Spleen (tissue), 13 donors: ENCODE data around the gene ZNF536. TPM values are rescaled to one million over a fixed set of nuclear protein-coding genes. Genes with fewer than 3 reads are reported as not detected.

Experiments used
- DNase-seq: peaks from one replicate; pipeline ENCODE4 v3.0.0-alpha.2; 2020
- H3K27ac ChIP-seq, 8 donors: fragments of 200-600 bp; sonication (generic) in 7 of 8; 1 replicate in 4 of 8; 2 replicates in 4 of 8; pipeline versions ENCODE4 v1.5.0 to v1.8.0; 2016 to 2021; ENCODE audit warnings: inconsistent platforms in 4 of 8, mild to moderate bottlenecking in 4 of 8, moderate library complexity in 1 of 8
- H3K27me3 ChIP-seq, 7 donors: fragments of 200-600 bp; sonication (generic) in 6 of 7; replicated peaks in 1 of 7; 1 replicate in 4 of 7; 2 replicates in 3 of 7; pipeline versions ENCODE4 v1.5.0 to v1.8.0; 2016 to 2021; ENCODE audit warnings: inconsistent platforms in 3 of 7, mild to moderate bottlenecking in 1 of 7
- H3K36me3 ChIP-seq, 6 donors: fragments of 200-600 bp; sonication (generic) in 5 of 6; 1 replicate in 4 of 6; 2 replicates in 2 of 6; pipeline versions ENCODE4 v1.5.0 to v1.8.0; 2016 to 2021; ENCODE audit warnings: inconsistent platforms in 2 of 6
- H3K4me1 ChIP-seq, 6 donors: fragments of 200-600 bp; sonication (generic) in 5 of 6; 1 replicate in 3 of 6; 2 replicates in 3 of 6; pipeline versions ENCODE4 v1.5.0 to v1.8.0; 2016 to 2021; ENCODE audit warnings: inconsistent platforms in 3 of 6
- H3K4me3 ChIP-seq, 8 donors: fragments of 200-600 bp; sonication (generic) in 7 of 8; 1 replicate in 4 of 8; 2 replicates in 4 of 8; pipeline versions ENCODE4 v1.5.0 to v1.8.0; 2016 to 2021; ENCODE audit warnings: inconsistent platforms in 4 of 8, mild to moderate bottlenecking in 4 of 8, moderate library complexity in 2 of 8
- H3K9me3 ChIP-seq, 8 donors: fragments of 200-600 bp; sonication (generic) in 7 of 8; 1 replicate in 4 of 8; 2 replicates in 4 of 8; pipeline versions ENCODE4 v1.5.0 to v1.8.0; 2016 to 2021; ENCODE audit warnings: inconsistent platforms in 4 of 8
- CTCF ChIP-seq, 11 experiments: fragments of 200-600 bp in 7 of 11; fragments of 450-650 bp in 4 of 11; sonication (generic) in 4 of 11; IDR thresholded peaks in 8 of 11; conservative IDR thresholded peaks in 3 of 11; 1 replicate in 7 of 11; 2 replicates in 4 of 11; pipeline versions ENCODE4 v1.4.0 to v1.8.0; 2016 to 2021; ENCODE audit warnings: antibody characterized with exemption in 11 of 11, inconsistent platforms in 4 of 11, mild to moderate bottlenecking in 1 of 11
- POLR2A ChIP-seq, 3 donors: fragments of 450-650 bp; IDR thresholded peaks; one replicate each; pipeline ENCODE4 v1.5.1; 2017; ENCODE audit warnings: antibody characterized with exemption in 3 of 3, mild to moderate bottlenecking in 1 of 3
- POLR2AphosphoS5 ChIP-seq, 3 donors: sonication (generic); formaldehyde crosslinking; IDR thresholded peaks; one replicate each; pipeline ENCODE4 v1.5.1; 2017; ENCODE audit warnings: antibody characterized with exemption in 3 of 3
- WGBS, 5 donors: extraction: QIAGEN DNeasy Blood & Tissue Kit in 3 of 5; methylation state at CpG; one replicate each; pipeline versions ENCODE4 v1.1.5 to v1.1.7; 2013 to 2018; 5-methylcytosine and 5-hydroxymethylcytosine counted together
- intact Hi-C: fragments of 100-400 bp; cut with DNase I; formaldehyde crosslinking; loops from one replicate; pipeline ENCODE4 v1.15.0; 2023; ENCODE audit warnings: low total_unique reads
- long read RNA-seq, 2 donors: transcript quantifications; one replicate each; lab custom pipeline, GENCODE V29; 2026
- polyA plus RNA-seq, 3 donors: library from polyadenylated mRNA; stranded (reverse); fragments of 200-250 nt; gene quantifications; one replicate each; pipeline ENCODE4 v1.2.1, GENCODE V29; 2013
- total RNA-seq, 7 donors: library from RNA; depleted of rRNA in 3 of 7; stranded (reverse); fragments of >200 nt in 3 of 7; fragmentation: NEBNext Ultra II Directional in 4 of 7; extraction: Animal tissue kit (Norgen Biotek cat#: 25700) in 4 of 7; gene quantifications; one replicate each; pipeline versions ENCODE4 v1.1.0 to v1.2.1, GENCODE V29; 2016 to 2021
- donor health status: healthy with polysubstance abuse.
- donor health status: DM: no; HTN: no; CAD: no; lungs with moderate emphysema.
- donor health status: DM: no; HTN: no; CAD: no.
- donor health status: Bipolar disorder and iron deficiency.
- donor health status: healthy.
- donor health status: DM: no; HTN: no; CAD: no.
- donor health status: DM: yes; HTN: yes; CAD: no.

ZNF536 gene
- 1 to 10 TPM; 1.7 to 4.1 (median 2.6) TPM for total RNA-seq
- polyA plus RNA-seq: under 1 TPM; 0.13 to 0.64 (median 0.14) TPM
- long read RNA-seq, donor 1: 0 reads
- long read RNA-seq, donor 2: 0 reads

DNA sequence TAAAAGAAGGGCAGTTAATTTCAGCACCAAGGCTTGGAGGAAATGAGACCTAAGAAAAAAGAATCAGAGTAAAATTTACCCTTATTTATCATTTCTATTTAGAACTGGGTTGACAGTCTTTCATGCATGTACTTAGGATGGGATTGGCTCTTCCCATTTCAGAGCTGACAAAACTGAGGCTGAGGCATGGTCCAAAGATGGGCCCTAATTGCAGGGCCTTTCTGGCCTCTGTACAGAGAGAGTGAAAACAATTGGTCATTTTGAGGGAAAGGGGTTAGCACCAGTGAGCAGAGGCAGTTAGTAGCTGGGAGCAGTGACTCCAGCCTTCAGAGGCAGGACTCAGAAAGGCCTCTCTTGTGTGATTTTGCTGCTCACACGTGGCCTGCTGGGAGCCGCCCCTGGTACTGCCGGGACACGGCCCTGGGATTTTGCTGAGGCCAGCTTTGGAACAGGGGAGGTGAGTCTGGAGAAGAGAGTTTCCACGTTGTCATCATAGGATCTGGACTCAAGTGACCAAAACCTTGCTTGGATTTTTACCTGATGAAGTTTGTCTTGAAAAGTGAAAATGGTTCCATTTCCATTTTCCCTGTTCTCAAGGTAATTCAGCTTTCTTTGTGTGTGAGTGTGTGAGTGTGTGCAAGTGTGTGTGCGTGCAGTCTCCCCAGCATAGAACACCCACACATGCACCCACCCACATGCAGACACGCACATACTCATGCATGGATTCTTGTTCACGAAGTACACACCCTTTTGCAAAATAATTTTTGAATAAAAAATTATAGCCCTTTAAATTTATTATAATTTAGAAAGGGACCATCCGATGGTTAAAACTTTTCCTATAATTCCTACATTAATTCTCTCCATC, at the start of gene ZNF536:
ZNF536 (plus strand) TSS at position 425 of the 865 bp plus-strand sequence. CDS start 71,179 bp downstream, outside the sequence.
- H3K4me3 ChIP-seq: no peak within 1 kb of the TSS
- H3K9me3 ChIP-seq: no peaks in the 10 kb centered on the region
- peaks cover 0 to 11% (median 0%) of the 10 kb centered on the region in 6 donors for H3K4me1 ChIP-seq
- TF ChIP-seq CTCF (IDR thresholded peaks at IDR 0.05 in 8 of 11, conservative IDR thresholded peaks at IDR 0.05 in 3 of 11) (no peak), POLR2AphosphoS5 (IDR thresholded peaks at IDR 0.05) (no peak), POLR2A (IDR thresholded peaks at IDR 0.05) (no peak)
- H3K27ac ChIP-seq: no peak within 1 kb of the TSS
- WGBS, 5 donors: 70 to 82% (median 75%) methylated on average over 9 of the region's 9 CpGs
- H3K36me3 ChIP-seq: no peaks in the 10 kb centered on the region
- no peak for DNase-seq
- intact Hi-C loops: no loop called here
- peaks cover 0 to 79% (median 27%) of the 10 kb centered on the region in 7 donors for H3K27me3 ChIP-seq

- 71 to 87% (median 83%) methylated on average over 6 of the region's 6 CpGs for WGBS, 5 donors
- intact Hi-C loops: no loop called here
- no peak for DNase-seq
These were observed 49.4 kb upstream of the ZNF536 start for GRCh38 chr19:30322641-30323320.

DNA sequence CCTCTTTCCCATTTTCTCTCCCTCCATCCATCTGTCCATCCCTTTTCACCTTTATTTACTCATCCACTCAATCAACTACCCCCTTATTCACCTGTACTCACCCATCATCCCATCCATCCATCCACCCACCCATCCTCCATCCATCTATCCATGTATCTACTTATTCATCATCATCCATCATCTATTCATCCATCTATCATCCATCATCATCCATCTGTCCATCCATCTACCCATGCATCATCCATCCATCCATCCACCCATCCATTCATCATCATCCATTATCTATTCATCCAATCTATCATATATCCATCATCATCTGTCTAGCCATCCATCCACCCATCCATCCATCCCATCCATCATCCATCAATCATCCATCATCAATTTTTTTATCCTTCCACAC, 48.3 kb upstream of the ZNF536 start:
- H3K36me3 ChIP-seq: no peaks in the 10 kb centered on the region
- no peaks in the 10 kb centered on the region for H3K27me3 ChIP-seq
- DNase-seq: no peak
- H3K4me3 ChIP-seq: no peak overlapping the region
- intact Hi-C loops: no loop called here
- no peak overlapping the region for H3K27ac ChIP-seq
- no peaks in the 10 kb centered on the region for H3K9me3 ChIP-seq
- no peak for TF ChIP-seq CTCF (IDR thresholded peaks at IDR 0.05 in 8 of 11, conservative IDR thresholded peaks at IDR 0.05 in 3 of 11)
- no peak for TF ChIP-seq POLR2AphosphoS5 (IDR thresholded peaks at IDR 0.05)
- no peak for TF ChIP-seq POLR2A (IDR thresholded peaks at IDR 0.05)
- H3K4me1 ChIP-seq: peaks cover 0 to 4% (median 0%) of the 10 kb centered on the region in 6 donors

More at GRCh38 chr19:30322641-30323320, 49.4 kb upstream of the ZNF536 start:
- Histone ChIP-seq H3K36me3 (no peaks in the 10 kb centered on the region), H3K9me3 (no peaks in the 10 kb centered on the region), H3K27me3 (no peaks in the 10 kb centered on the region), H3K4me1 (peaks cover 0 to 4% (median 0%) of the 10 kb centered on the region in 6 donors), H3K27ac (no peak overlapping the region), H3K4me3 (no peak overlapping the region)
- TF ChIP-seq POLR2A (IDR thresholded peaks at IDR 0.05) (no peak), POLR2AphosphoS5 (IDR thresholded peaks at IDR 0.05) (no peak), CTCF (IDR thresholded peaks at IDR 0.05 in 8 of 11, conservative IDR thresholded peaks at IDR 0.05 in 3 of 11) (no peak)

GRCh38 chr19:30324982-30325381, 47.2 kb upstream of the ZNF536 start:
- Histone ChIP-seq H3K36me3 (no peaks in the 10 kb centered on the region), H3K27ac (no peak overlapping the region), H3K4me1 (peaks cover 0 to 4% (median 0%) of the 10 kb centered on the region in 6 donors), H3K27me3 (no peaks in the 10 kb centered on the region), H3K9me3 (no peaks in the 10 kb centered on the region), H3K4me3 (no peak overlapping the region)
- 74 to 95% (median 86%) methylated on average over 7 of the region's 7 CpGs for WGBS, 5 donors
- DNase-seq: no peak
- intact Hi-C loops: no loop called here
- TF ChIP-seq POLR2AphosphoS5 (IDR thresholded peaks at IDR 0.05): no peak
- TF ChIP-seq CTCF (IDR thresholded peaks at IDR 0.05 in 8 of 11, conservative IDR thresholded peaks at IDR 0.05 in 3 of 11): no peak
- no peak for TF ChIP-seq POLR2A (IDR thresholded peaks at IDR 0.05)
